ENCODE measurements around the gene RPP40. TPM values are rescaled to one million over a fixed set of nuclear protein-coding genes. Genes with fewer than 3 reads are reported as not detected.

The RPP40 gene
- total RNA-seq, 1 experiment from 2014 or later: 37.9 TPM

DNA sequence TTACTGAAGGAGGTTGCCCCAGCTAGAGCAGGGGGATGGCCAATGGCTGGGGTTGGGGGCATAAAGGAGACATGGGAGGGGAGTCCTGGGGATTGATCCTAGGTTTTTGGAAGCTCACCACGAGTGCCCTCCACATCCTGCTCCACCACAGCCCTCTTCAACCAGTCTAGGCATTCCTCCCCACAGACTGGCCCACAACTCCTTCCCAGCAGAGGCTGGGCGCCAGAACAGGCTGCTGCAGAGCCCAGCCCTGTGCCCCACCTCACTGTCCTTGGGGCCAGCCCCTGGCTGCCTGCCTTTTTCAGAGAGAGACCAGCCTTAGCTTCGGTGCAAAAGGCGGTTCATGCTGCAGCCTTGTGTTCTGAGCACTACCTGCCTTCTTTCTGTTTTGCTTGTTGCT is 16.4 kb downstream of the RPP40 start:
- TF ChIP-seq EZH2phosphoT487 (IDR thresholded peaks at IDR 0.05; ENCODE audit: borderline replicate concordance, low read length) (no peak), EZH2 (IDR thresholded peaks at IDR 0.05; ENCODE audit: low read length, unreplicated experiment) (no peak)
- TF ChIP-seq, protein P1, sequence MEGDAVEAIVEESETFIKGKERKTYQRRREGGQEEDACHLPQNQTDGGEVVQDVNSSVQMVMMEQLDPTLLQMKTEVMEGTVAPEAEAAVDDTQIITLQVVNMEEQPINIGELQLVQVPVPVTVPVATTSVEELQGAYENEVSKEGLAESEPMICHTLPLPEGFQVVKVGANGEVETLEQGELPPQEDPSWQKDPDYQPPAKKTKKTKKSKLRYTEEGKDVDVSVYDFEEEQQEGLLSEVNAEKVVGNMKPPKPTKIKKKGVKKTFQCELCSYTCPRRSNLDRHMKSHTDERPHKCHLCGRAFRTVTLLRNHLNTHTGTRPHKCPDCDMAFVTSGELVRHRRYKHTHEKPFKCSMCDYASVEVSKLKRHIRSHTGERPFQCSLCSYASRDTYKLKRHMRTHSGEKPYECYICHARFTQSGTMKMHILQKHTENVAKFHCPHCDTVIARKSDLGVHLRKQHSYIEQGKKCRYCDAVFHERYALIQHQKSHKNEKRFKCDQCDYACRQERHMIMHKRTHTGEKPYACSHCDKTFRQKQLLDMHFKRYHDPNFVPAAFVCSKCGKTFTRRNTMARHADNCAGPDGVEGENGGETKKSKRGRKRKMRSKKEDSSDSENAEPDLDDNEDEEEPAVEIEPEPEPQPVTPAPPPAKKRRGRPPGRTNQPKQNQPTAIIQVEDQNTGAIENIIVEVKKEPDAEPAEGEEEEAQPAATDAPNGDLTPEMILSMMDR (conservative IDR thresholded peaks at IDR 0.05; ENCODE audit: low read depth, low read length): no peak
- DNase-seq (no peak), ATAC-seq (no peak)
- Histone ChIP-seq H3K9me3 (ENCODE audit: low read length) (no peaks in the 10 kb centered on the region), H2AFZ (ENCODE audit: low read length) (no peak overlapping the region), H4K20me1 (ENCODE audit: low read length) (no peaks in the 10 kb centered on the region), H3K27ac (ENCODE audit: low read length) (no peak overlapping the region), H3F3A (ENCODE audit: low read length, unreplicated experiment) (no peaks in the 10 kb centered on the region), H3K4me1 (ENCODE audit: insufficient read depth, low read length) (no peaks in the 10 kb centered on the region), H3K9ac (ENCODE audit: low read length) (no peak overlapping the region), H3K4me2 (ENCODE audit: low read length) (no peak overlapping the region), H3K36me3 (ENCODE audit: low read depth, low read length) (0 out of 2 replicates have a peak, but pooled peaks cover 2% of the 10 kb centered on the region), H3K79me2 (ENCODE audit: low read length) (no peaks in the 10 kb centered on the region), H3K9me2 (replicated peaks; ENCODE audit: low read length) (no peaks in the 10 kb centered on the region), H3K4me3 (ENCODE audit: low read length) (no peak overlapping the region), H3K27me3 (ENCODE audit: low read length) (no peaks in the 10 kb centered on the region)
- BruUV-seq (replicated peaks): no TSS peak
- ChIA-PET CTCF (no interaction called here), POLR2A (ENCODE audit: unreplicated experiment) (no interaction called here)
- intact Hi-C loops (cut with micrococcal nuclease): no loop called here

DNA sequence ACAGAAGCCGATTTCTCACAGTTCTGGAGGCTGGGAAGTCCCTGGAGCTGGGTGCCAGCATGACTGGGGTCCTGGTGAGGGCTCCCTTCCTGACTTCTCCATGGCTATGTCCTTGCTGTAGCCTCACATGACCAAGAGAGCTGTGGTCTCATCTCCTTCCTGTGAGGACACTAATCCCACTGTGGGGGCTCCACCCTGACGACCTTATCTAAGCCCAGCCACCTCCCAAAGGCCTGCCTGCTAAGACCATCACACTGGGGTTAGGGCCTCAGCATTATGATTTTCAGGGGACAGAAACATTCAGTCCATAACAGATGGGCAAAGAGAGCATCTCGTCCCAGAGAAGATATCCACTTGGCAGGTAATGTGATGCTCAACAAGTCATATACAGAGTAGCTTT is 16.8 kb downstream of the RPP40 start:
- DNase-seq: no peak
- Histone ChIP-seq H3K9ac (ENCODE audit: low read length) (no peak overlapping the region), H3K27me3 (ENCODE audit: low read length) (no peaks in the 10 kb centered on the region), H2AFZ (ENCODE audit: low read length) (no peak overlapping the region), H3K36me3 (ENCODE audit: low read depth, low read length) (no peaks in the 10 kb centered on the region), H3F3A (ENCODE audit: low read length, unreplicated experiment) (no peaks in the 10 kb centered on the region), H3K4me1 (ENCODE audit: insufficient read depth, low read length) (no peaks in the 10 kb centered on the region), H3K4me2 (ENCODE audit: low read length) (no peak overlapping the region), H3K79me2 (ENCODE audit: low read length) (no peaks in the 10 kb centered on the region), H3K4me3 (ENCODE audit: low read length) (no peak overlapping the region), H3K9me2 (replicated peaks; ENCODE audit: low read length) (no peaks in the 10 kb centered on the region), H3K27ac (ENCODE audit: low read length) (no peak overlapping the region), H3K9me3 (ENCODE audit: low read length) (no peaks in the 10 kb centered on the region), H4K20me1 (ENCODE audit: low read length) (no peaks in the 10 kb centered on the region)
- TF ChIP-seq EZH2 (IDR thresholded peaks at IDR 0.05; ENCODE audit: low read length, unreplicated experiment) (no peak), EZH2phosphoT487 (IDR thresholded peaks at IDR 0.05; ENCODE audit: borderline replicate concordance, low read length) (no peak)
- TF ChIP-seq, protein P1 (conservative IDR thresholded peaks at IDR 0.05; ENCODE audit: low read depth, low read length): no peak
- POLR2A ChIA-PET (ENCODE audit: unreplicated experiment): no interaction called here
- BruUV-seq (replicated peaks): no TSS peak
- CTCF ChIA-PET: no interaction called here
- intact Hi-C loops (cut with micrococcal nuclease): no loop called here
- no peak for ATAC-seq

DNA sequence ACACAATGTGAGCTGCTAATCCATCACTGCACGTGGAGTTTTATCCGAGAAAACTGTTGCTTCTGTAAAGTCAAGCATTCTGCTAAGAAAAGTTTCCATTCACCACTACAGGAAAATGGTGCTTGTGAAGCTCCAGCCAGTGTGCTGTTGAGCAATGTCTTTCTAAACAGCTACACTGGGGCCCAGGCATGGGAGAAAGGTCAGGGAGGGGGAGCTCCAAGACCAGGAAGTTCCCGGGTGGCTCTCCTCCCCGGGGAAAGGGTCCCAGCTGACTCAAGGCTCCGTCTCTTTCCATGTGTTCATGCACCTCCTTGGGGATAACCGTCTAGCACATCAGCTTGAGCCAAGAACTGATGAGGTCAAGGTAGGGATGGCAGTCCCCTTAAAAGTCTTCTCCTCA is 20.5 kb downstream of the RPP40 start:
- Histone ChIP-seq H3K4me1 (ENCODE audit: insufficient read depth, low read length) (no peaks in the 10 kb centered on the region), H2AFZ (ENCODE audit: low read length) (no peak overlapping the region), H3K27ac (ENCODE audit: low read length) (no peak overlapping the region), H3K9ac (ENCODE audit: low read length) (no peak overlapping the region), H3F3A (ENCODE audit: low read length, unreplicated experiment) (no peaks in the 10 kb centered on the region), H3K4me3 (ENCODE audit: low read length) (no peak overlapping the region), H3K36me3 (ENCODE audit: low read depth, low read length) (no peaks in the 10 kb centered on the region), H3K4me2 (ENCODE audit: low read length) (no peak overlapping the region), H4K20me1 (ENCODE audit: low read length) (no peaks in the 10 kb centered on the region), H3K27me3 (ENCODE audit: low read length) (no peaks in the 10 kb centered on the region), H3K79me2 (ENCODE audit: low read length) (no peaks in the 10 kb centered on the region), H3K9me2 (replicated peaks; ENCODE audit: low read length) (no peaks in the 10 kb centered on the region), H3K9me3 (ENCODE audit: low read length) (0 out of 2 replicates have a peak, but pooled peaks cover 7% of the 10 kb centered on the region)
- ChIA-PET POLR2A (ENCODE audit: unreplicated experiment) (interaction anchor here (0.6 kb wide), 1 partner anchor 16 kb away, joined by 4 read pairs; no protein-coding TSS in a partner anchor), CTCF (no interaction called here)
- intact Hi-C loops (cut with micrococcal nuclease): no loop called here
- DNase-seq (no peak), ATAC-seq (no peak)
- TF ChIP-seq EZH2phosphoT487 (IDR thresholded peaks at IDR 0.05; ENCODE audit: borderline replicate concordance, low read length) (no peak), EZH2 (IDR thresholded peaks at IDR 0.05; ENCODE audit: low read length, unreplicated experiment) (no peak)
- TF ChIP-seq, protein P1 (conservative IDR thresholded peaks at IDR 0.05; ENCODE audit: low read depth, low read length): no peak
- BruUV-seq (replicated peaks): no TSS peak

Data from PC-3 (cell line).